ENCODE data around the gene EIF4E2. TPM values are rescaled to one million over a fixed set of nuclear protein-coding genes. Genes with fewer than 3 reads are reported as not detected.

Gene EIF4E2
- total and polyA plus RNA-seq, 2 of the 13 experiments (the other 11 are each of a cell fraction or from before 2014, with no cell fraction given): 25.0 to 101 TPM

DNA sequence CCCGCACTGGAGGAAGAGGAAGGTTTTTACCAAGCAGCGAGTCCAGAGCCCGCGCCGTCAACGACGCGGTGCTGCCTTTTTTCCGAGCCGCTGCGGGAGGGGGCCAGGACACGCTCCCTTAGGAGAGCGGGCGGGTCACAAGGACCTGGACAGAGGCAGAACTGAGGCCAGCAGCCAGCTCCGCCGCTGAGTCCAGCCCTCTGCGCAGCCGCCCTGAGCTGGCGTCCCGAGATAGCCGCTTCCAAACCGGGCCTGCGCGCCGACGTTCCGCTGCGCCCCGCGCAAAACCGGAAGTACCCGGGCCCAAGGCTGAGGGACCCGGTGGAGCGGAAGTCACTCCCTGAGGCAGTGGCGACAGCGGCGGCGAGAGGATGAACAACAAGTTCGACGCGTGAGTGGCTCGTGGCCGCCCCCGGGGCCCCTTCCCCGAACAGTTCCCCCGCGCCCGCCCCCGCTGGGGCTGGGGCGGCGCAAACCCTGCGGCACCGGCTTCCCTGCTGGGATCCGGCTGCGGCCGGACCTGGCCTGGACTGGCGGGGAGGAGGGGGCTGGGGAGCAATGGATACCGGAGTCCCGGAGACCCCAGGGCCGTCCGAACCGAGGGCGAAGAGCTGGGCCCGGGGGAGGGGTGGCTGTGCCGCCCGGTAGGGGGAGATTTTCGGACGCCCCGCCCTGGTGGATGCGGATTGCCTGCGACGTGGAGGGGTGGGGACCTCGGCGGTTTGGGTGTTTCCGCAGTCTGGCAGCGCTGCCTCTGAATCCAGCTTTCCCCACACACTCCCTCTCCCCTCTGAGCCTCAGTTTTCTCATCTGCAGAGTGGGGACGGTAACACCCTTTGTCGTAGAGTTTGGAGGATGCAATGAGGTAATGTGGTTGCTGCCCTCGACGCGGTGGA is at the start of gene EIF4E2, which contains the start of gene TIGD1 (continued):
- TF ChIP-seq ZFP1 (CRISPR knock-in tag; IDR thresholded peaks at IDR 0.05) (peak; percentile 93; the same call in 1 of the 2 replicates), MBD4 (IDR thresholded peaks at IDR 0.05; ENCODE audit: borderline replicate concordance, low read length) (no peak), ZNF441 (CRISPR knock-in tag; IDR thresholded peaks at IDR 0.05; ENCODE audit: borderline replicate concordance) (peak; percentile 95), HNRNPLL (IDR thresholded peaks at IDR 0.05; ENCODE audit: low read depth, low read length, poor library complexity, severe bottlenecking) (peak; percentile 84), MLLT10 (CRISPR knock-in tag; IDR thresholded peaks at IDR 0.05) (no peak; the same call in 1 of the 2 replicates), ZBTB7A (CRISPR knock-in tag; IDR thresholded peaks at IDR 0.05) (peak; percentile 94), ZNF34 (CRISPR knock-in tag; IDR thresholded peaks at IDR 0.05; ENCODE audit: borderline replicate concordance) (no peak), SMARCC2 (IDR thresholded peaks at IDR 0.05) (no peak), SNRNP70 (IDR thresholded peaks at IDR 0.05; ENCODE audit: low read depth, low read length) (no peak), EHMT2 (IDR thresholded peaks at IDR 0.05; ENCODE audit: borderline replicate concordance, low read depth, low read length) (no peak), GATAD2A (CRISPR knock-in tag; IDR thresholded peaks at IDR 0.05) (peak; percentile 80), ZNF446 (CRISPR knock-in tag; IDR thresholded peaks at IDR 0.05) (peak; percentile 99), MIER2 (CRISPR knock-in tag; IDR thresholded peaks at IDR 0.05) (peak; percentile 83), FOXM1 (CRISPR knock-in tag; IDR thresholded peaks at IDR 0.05) (peak; percentile 86), NR2F2 (IDR thresholded peaks at IDR 0.05; ENCODE audit: borderline replicate concordance, low read depth) (0 out of 2 replicates have a peak, but pooled peaks have one; percentile 20), HNF4G (IDR thresholded peaks at IDR 0.05; ENCODE audit: borderline replicate concordance, low read depth, low read length) (peak; percentile 60; the same call in 1 of the 2 replicates), HNF4G (CRISPR knock-in tag; IDR thresholded peaks at IDR 0.05; ENCODE audit: borderline replicate concordance, low read depth) (peak; percentile 79), ZZZ3 (CRISPR knock-in tag; IDR thresholded peaks at IDR 0.05; ENCODE audit: borderline replicate concordance) (peak; percentile 85; the same call in 1 of the 2 replicates), ZNF282 (IDR thresholded peaks at IDR 0.05; ENCODE audit: partially characterized antibody) (no peak), ZNF777 (CRISPR knock-in tag; IDR thresholded peaks at IDR 0.05) (peak; percentile 91)
- TF ChIP-seq, protein P1, sequence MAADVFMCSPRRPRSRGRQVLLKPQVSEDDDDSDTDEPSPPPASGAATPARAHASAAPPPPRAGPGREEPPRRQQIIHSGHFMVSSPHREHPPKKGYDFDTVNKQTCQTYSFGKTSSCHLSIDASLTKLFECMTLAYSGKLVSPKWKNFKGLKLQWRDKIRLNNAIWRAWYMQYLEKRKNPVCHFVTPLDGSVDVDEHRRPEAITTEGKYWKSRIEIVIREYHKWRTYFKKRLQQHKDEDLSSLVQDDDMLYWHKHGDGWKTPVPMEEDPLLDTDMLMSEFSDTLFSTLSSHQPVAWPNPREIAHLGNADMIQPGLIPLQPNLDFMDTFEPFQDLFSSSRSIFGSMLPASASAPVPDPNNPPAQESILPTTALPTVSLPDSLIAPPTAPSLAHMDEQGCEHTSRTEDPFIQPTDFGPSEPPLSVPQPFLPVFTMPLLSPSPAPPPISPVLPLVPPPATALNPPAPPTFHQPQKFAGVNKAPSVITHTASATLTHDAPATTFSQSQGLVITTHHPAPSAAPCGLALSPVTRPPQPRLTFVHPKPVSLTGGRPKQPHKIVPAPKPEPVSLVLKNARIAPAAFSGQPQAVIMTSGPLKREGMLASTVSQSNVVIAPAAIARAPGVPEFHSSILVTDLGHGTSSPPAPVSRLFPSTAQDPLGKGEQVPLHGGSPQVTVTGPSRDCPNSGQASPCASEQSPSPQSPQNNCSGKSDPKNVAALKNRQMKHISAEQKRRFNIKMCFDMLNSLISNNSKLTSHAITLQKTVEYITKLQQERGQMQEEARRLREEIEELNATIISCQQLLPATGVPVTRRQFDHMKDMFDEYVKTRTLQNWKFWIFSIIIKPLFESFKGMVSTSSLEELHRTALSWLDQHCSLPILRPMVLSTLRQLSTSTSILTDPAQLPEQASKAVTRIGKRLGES (CRISPR knock-in tag; IDR thresholded peaks at IDR 0.05; ENCODE audit: borderline replicate concordance): peak; percentile 99
- TF ChIP-seq, protein P2, sequence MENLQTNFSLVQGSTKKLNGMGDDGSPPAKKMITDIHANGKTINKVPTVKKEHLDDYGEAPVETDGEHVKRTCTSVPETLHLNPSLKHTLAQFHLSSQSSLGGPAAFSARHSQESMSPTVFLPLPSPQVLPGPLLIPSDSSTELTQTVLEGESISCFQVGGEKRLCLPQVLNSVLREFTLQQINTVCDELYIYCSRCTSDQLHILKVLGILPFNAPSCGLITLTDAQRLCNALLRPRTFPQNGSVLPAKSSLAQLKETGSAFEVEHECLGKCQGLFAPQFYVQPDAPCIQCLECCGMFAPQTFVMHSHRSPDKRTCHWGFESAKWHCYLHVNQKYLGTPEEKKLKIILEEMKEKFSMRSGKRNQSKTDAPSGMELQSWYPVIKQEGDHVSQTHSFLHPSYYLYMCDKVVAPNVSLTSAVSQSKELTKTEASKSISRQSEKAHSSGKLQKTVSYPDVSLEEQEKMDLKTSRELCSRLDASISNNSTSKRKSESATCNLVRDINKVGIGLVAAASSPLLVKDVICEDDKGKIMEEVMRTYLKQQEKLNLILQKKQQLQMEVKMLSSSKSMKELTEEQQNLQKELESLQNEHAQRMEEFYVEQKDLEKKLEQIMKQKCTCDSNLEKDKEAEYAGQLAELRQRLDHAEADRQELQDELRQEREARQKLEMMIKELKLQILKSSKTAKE (CRISPR knock-in tag; IDR thresholded peaks at IDR 0.05; ENCODE audit: borderline replicate concordance): no peak; the same call in 1 of the 2 replicates
- TF ChIP-seq, protein P3, sequence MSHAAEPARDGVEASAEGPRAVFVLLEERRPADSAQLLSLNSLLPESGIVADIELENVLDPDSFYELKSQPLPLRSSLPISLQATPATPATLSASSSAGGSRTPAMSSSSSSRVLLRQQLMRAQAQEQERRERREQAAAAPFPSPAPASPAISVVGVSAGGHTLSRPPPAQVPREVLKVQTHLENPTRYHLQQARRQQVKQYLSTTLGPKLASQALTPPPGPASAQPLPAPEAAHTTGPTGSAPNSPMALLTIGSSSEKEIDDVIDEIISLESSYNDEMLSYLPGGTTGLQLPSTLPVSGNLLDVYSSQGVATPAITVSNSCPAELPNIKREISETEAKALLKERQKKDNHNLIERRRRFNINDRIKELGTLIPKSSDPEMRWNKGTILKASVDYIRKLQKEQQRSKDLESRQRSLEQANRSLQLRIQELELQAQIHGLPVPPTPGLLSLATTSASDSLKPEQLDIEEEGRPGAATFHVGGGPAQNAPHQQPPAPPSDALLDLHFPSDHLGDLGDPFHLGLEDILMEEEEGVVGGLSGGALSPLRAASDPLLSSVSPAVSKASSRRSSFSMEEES (CRISPR knock-in tag; IDR thresholded peaks at IDR 0.05): peak; percentile 94

Data from HepG2 (cell line).